ENCODE data around the gene WIPF2. TPM values are rescaled to one million over a fixed set of nuclear protein-coding genes. Genes with fewer than 3 reads are reported as not detected.

WIPF2 gene
- total RNA-seq, 1 experiment from 2014 or later = 37.2 TPM

DNA sequence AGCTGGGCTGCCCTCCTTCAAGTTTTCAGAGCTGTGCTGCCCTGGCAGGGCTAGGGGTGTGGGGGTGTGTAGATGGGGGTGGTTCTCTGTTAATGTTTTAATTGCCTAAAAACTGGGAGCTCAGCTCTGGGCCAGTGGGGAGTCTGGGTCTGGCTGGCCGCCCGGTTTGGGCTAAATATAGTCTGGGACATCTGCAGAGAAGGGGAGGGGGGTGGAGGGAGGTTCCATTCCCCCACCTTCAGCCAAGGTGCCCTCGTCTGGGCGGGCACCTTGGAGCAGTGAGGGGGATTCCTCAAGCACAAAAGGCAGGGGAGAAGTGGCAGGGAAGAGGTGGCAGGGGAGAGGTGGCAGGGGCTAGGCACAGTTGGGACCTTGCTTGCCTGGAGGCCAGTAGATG is 102.9 kb downstream of the WIPF2 start:
- Histone ChIP-seq H3K9me2 (ENCODE audit: insufficient read depth) (no peaks in the 10 kb centered on the region), H3K4me2 (peak overlapping the region; percentile 71), H3K9me3 (ENCODE audit: insufficient read depth, low read depth) (no peaks in the 10 kb centered on the region), H3K4me3 (peak overlapping the region; percentile 28; the same call in 1 of the 2 replicates), H4K20me1 (ENCODE audit: insufficient read depth) (peaks cover 14% of the 10 kb centered on the region), H3K27me3 (ENCODE audit: insufficient read depth, low read depth) (no peaks in the 10 kb centered on the region), H3F3A (ENCODE audit: insufficient read depth, low read depth) (peaks cover 14% of the 10 kb centered on the region), H3K27ac (peak overlapping the region; percentile 36), H3K4me1 (replicated peaks; ENCODE audit: insufficient read depth) (peaks cover 63% of the 10 kb centered on the region), H3K36me3 (ENCODE audit: low read depth) (no peaks in the 10 kb centered on the region), H2AFZ (no peak overlapping the region), H3K79me2 (ENCODE audit: low read depth) (peaks cover 85% of the 10 kb centered on the region)
- intact Hi-C loops (cut with micrococcal nuclease; ENCODE audit: unreplicated experiment) = no loop called here
- ChIA-PET CTCF (no interaction called here), POLR2A (ENCODE audit: unreplicated experiment) (interaction anchor here (0.5 kb wide), 1 partner anchor 1414 kb away, joined by 28 read pairs; no protein-coding TSS in a partner anchor)
- BruUV-seq (replicated peaks) = no TSS peak
- DNase-seq = no peak
- TF ChIP-seq EZH2 (IDR thresholded peaks at IDR 0.05; ENCODE audit: low read depth) = no peak
- TF ChIP-seq, protein P1, sequence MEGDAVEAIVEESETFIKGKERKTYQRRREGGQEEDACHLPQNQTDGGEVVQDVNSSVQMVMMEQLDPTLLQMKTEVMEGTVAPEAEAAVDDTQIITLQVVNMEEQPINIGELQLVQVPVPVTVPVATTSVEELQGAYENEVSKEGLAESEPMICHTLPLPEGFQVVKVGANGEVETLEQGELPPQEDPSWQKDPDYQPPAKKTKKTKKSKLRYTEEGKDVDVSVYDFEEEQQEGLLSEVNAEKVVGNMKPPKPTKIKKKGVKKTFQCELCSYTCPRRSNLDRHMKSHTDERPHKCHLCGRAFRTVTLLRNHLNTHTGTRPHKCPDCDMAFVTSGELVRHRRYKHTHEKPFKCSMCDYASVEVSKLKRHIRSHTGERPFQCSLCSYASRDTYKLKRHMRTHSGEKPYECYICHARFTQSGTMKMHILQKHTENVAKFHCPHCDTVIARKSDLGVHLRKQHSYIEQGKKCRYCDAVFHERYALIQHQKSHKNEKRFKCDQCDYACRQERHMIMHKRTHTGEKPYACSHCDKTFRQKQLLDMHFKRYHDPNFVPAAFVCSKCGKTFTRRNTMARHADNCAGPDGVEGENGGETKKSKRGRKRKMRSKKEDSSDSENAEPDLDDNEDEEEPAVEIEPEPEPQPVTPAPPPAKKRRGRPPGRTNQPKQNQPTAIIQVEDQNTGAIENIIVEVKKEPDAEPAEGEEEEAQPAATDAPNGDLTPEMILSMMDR (conservative IDR thresholded peaks at IDR 0.05) = no peak

DNA sequence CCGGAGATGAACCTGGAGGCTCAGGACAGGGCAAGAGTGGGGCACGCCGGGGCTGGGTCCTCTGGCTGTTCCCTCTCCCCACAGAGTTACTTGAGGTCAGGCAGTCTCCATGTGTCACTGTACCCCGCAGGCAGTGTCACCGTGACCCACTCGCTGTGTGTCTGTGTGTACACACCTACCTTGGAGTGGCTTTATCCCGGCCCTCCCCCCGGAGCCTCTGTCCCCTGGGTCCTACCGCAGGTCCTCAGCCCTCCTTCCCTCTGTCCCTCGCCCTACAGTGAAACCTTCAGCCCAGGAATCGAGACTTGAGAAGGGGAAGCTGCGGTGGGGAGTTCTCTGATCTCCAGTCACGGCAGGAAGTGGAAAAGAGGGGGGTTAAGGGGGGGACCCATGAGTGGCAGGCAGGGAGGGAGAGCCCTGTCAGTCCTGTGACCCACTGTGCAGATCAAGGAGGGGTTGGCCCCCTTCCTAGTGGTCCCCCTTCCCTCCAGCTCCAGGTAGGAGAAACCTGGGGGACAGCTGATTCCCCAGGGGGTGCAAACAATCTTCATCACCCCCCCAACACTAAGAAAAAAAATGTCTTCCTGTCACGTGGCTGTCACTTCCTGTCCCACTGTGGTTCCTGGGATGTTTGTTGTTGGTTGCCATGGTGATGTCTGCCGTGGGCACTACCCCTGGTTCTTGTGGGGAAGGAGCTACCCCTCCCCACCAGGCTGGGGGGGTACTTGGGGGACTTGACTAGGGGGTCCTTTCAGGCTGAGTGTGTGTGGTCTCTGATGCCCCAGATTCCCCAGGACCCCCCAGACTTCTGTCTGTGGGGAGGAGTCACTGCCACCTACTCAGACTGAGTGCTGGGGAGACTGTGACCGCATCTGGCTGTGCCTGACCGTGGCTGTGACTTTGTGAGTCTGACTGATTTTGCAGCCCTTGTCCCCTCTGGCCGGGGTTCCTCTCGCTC is 103.5 kb downstream of the WIPF2 start:
- Histone ChIP-seq H3K4me3 (peak overlapping the region; percentile 28; the same call in 1 of the 2 replicates), H3F3A (ENCODE audit: insufficient read depth, low read depth) (peaks cover 7% of the 10 kb centered on the region; the same call in 1 of the 2 replicates), H3K4me2 (peak overlapping the region; percentile 71), H3K27ac (peak overlapping the region; percentile 36), H3K27me3 (ENCODE audit: insufficient read depth, low read depth) (no peaks in the 10 kb centered on the region), H3K9me2 (ENCODE audit: insufficient read depth) (no peaks in the 10 kb centered on the region), H3K36me3 (ENCODE audit: low read depth) (no peaks in the 10 kb centered on the region), H4K20me1 (ENCODE audit: insufficient read depth) (peaks cover 18% of the 10 kb centered on the region), H3K4me1 (replicated peaks; ENCODE audit: insufficient read depth) (peaks cover 56% of the 10 kb centered on the region), H2AFZ (0 out of 2 replicates have a peak overlapping the region, but pooled peaks have one; percentile 46), H3K9me3 (ENCODE audit: insufficient read depth, low read depth) (no peaks in the 10 kb centered on the region), H3K79me2 (ENCODE audit: low read depth) (peaks cover 90% of the 10 kb centered on the region)
- peak; percentile 53 to 59 for DNase-seq
- no peak for TF ChIP-seq EZH2 (IDR thresholded peaks at IDR 0.05; ENCODE audit: low read depth)
- TF ChIP-seq, protein P1 (conservative IDR thresholded peaks at IDR 0.05) = no peak
- CTCF ChIA-PET = interaction anchor here (0.5 kb wide), 1 partner anchor 39 kb away, joined by 3 read pairs; no protein-coding TSS in a partner anchor
- POLR2A ChIA-PET (ENCODE audit: unreplicated experiment) = interaction anchor here (0.5 to 0.7 kb wide), 2 partner anchors 105 to 1413 kb away, joined by 4 to 28 read pairs; no protein-coding TSS in a partner anchor
- BruUV-seq (replicated peaks) = no TSS peak
- intact Hi-C loops (cut with micrococcal nuclease; ENCODE audit: unreplicated experiment) = no loop called here

DNA sequence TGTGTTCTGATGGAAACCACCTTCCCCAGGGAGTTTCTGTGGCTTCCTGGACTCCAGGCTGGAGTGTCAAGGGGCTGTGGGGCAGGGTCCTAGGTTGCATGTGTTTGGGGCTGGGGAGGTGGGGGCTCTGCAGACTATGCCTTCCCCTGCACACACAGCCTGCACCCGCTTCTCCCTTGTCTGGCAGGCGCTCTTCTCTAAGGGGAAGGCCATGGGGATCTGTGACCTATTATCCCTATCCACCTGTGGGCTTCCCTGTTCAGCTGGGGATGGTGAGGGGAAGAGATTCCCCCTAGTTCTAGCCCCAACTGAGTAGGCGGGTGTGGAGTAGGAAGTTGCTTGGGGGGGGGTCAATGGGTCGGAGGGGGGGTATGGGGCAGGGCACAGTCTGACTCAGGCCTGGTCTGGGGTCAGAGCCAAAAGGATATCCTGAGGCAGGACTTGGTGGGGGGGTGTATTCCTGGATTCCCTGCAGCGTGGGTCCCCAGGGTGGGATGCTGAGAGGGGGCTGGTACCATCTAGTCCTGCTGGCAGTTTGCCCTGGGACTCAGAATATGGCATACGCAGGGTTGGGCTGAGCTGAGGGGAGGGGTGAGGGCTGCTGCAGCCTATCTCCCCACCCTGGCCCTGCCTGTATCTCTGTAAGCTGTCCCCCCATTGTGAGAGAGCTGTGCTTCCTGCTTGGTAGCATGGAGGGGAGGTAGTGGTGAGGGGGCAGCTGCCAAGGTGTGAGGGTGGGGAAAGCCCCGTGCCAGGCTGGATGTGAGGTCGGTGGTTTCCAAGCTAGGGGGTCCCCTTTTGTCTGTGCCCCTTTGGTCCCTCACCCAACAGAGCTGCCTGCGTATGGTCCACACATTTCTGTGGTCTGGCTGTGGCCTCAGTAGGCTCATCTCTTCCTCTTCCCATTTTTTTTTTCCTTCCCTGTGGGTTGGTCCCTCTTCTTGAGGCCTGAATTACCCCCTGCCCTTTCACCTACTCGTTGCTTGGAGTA is 104.6 kb downstream of the WIPF2 start:
- H3K4me1 ChIP-seq (replicated peaks; ENCODE audit: insufficient read depth) = peaks cover 55% of the 10 kb centered on the region

More for the DNA sequence above, 104.6 kb downstream of the WIPF2 start:
- Histone ChIP-seq H3K4me3 (no peak overlapping the region), H3K36me3 (ENCODE audit: low read depth) (no peaks in the 10 kb centered on the region), H3K27me3 (ENCODE audit: insufficient read depth, low read depth) (no peaks in the 10 kb centered on the region), H3K9me3 (ENCODE audit: insufficient read depth, low read depth) (no peaks in the 10 kb centered on the region), H3F3A (ENCODE audit: insufficient read depth, low read depth) (peaks cover 5% of the 10 kb centered on the region; the same call in 1 of the 2 replicates), H2AFZ (no peak overlapping the region), H4K20me1 (ENCODE audit: insufficient read depth) (peaks cover 20% of the 10 kb centered on the region), H3K4me2 (peak overlapping the region; percentile 71; the same call in 1 of the 2 replicates), H3K9me2 (ENCODE audit: insufficient read depth) (no peaks in the 10 kb centered on the region), H3K27ac (no peak overlapping the region), H3K79me2 (ENCODE audit: low read depth) (peaks cover 88% of the 10 kb centered on the region)
- peak in 1 of 2 experiments; percentile 19 for DNase-seq
- intact Hi-C loops (cut with micrococcal nuclease; ENCODE audit: unreplicated experiment) = no loop called here
- ChIA-PET CTCF (interaction anchor here (0.5 kb wide), 1 partner anchor 40 kb away, joined by 3 read pairs; no protein-coding TSS in a partner anchor), POLR2A (ENCODE audit: unreplicated experiment) (no interaction called here)
- no peak for TF ChIP-seq EZH2 (IDR thresholded peaks at IDR 0.05; ENCODE audit: low read depth)
- TF ChIP-seq, protein P1 (conservative IDR thresholded peaks at IDR 0.05) = no peak
- no TSS peak for BruUV-seq (replicated peaks)

Measured in PC-9 (cell line).